Measurements from ENCODE around the gene HOXA5. TPM values are rescaled to one million over a fixed set of nuclear protein-coding genes. Genes with fewer than 3 reads are reported as not detected.
A peak's percentile ranks its signal among the peaks of the same experiment; 100 is the strongest.

HOXA5 gene
- total RNA-seq, 1 experiment from 2014 or later, result not detected

DNA sequence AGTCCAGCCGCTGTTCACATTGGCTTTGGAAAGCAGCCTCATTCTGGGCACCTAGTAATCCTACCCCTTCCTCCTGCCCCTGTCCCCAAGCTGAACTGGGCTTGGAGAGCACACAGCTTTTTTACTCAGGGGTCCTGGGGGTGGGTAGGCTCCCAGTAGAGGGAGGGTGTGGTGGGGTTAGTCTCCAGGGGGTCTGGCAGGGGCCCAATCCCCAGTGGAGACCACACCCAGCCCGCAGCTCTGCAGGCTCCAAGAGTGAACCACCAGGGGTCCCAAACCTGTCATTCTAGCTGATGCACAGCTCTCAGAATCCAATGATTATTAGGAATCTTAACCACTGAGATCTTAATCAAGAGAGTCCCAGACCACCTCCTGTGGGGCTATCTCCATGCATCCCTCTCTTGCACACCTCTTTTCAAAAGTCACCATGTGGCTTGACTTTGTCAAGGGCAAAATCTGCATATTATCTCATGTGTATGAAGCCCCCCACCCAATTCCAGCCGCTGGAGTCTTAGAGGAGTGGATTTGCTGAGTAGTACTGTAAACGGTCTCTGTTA lies 38.9 kb upstream of the HOXA5 start:
- peak; percentile 18 for DNase-seq
- no peak overlapping the region for H2AFZ ChIP-seq (ENCODE audit: low read length)

More for the DNA sequence above, 38.9 kb upstream of the HOXA5 start:
- Histone ChIP-seq H3K23ac (ENCODE audit: insufficient read length, low read depth, low read length) (no peak overlapping the region), H3K23me2 (ENCODE audit: insufficient read length, low read depth, low read length, poor library complexity, severe bottlenecking) (no peaks in the 10 kb centered on the region), H3K4me2 (ENCODE audit: insufficient read depth, insufficient read length, low read length) (no peak overlapping the region), H3K9ac (ENCODE audit: extremely low read depth, insufficient read length, low read length) (no peak overlapping the region), H2BK12ac (ENCODE audit: insufficient read length, low read depth, low read length) (no peak overlapping the region), H3K79me1 (ENCODE audit: insufficient read depth, low read depth, low read length, poor library complexity, severe bottlenecking) (no peaks in the 10 kb centered on the region), H4K20me1 (ENCODE audit: control insufficient read depth, insufficient read depth, insufficient read length) (no peaks in the 10 kb centered on the region), H3K56ac (ENCODE audit: insufficient read length, low read depth, low read length) (no peak overlapping the region), H2BK120ac (ENCODE audit: low read depth, low read length, poor library complexity, severe bottlenecking) (no peak overlapping the region), H4K8ac (replicated peaks; ENCODE audit: insufficient read length, low read depth, low read length) (no peak overlapping the region), H4K5ac (ENCODE audit: insufficient read length, low read depth, low read length) (no peak overlapping the region), H3K4me1 (ENCODE audit: insufficient read depth, low read length) (no peaks in the 10 kb centered on the region), H3K9me3 (ENCODE audit: control insufficient read depth, low read depth, low read length) (no peaks in the 10 kb centered on the region), H3K27ac (ENCODE audit: insufficient read length, low read depth, low read length) (no peak overlapping the region), H2BK15ac (ENCODE audit: low read depth, low read length) (no peak overlapping the region), H3K14ac (ENCODE audit: insufficient read depth, low read length) (no peak overlapping the region), H2BK5ac (ENCODE audit: insufficient read length, low read length) (no peak overlapping the region), H3K4ac (ENCODE audit: low read depth, low read length) (no peak overlapping the region), H2AK5ac (ENCODE audit: insufficient read length, low read length) (no peak overlapping the region), H3K27me3 (ENCODE audit: insufficient read depth, low read length) (peaks cover 96% of the 10 kb centered on the region), H3T11ph (ENCODE audit: low read length) (no peak overlapping the region), H3K18ac (ENCODE audit: insufficient read length, low read depth, low read length) (no peak overlapping the region), H2BK20ac (ENCODE audit: low read depth, low read length, poor library complexity, severe bottlenecking) (no peak overlapping the region), H4K91ac (ENCODE audit: insufficient read length, low read depth, low read length) (no peak overlapping the region), H3K79me2 (ENCODE audit: insufficient read depth, low read length) (no peaks in the 10 kb centered on the region)
- TF ChIP-seq, protein P1, sequence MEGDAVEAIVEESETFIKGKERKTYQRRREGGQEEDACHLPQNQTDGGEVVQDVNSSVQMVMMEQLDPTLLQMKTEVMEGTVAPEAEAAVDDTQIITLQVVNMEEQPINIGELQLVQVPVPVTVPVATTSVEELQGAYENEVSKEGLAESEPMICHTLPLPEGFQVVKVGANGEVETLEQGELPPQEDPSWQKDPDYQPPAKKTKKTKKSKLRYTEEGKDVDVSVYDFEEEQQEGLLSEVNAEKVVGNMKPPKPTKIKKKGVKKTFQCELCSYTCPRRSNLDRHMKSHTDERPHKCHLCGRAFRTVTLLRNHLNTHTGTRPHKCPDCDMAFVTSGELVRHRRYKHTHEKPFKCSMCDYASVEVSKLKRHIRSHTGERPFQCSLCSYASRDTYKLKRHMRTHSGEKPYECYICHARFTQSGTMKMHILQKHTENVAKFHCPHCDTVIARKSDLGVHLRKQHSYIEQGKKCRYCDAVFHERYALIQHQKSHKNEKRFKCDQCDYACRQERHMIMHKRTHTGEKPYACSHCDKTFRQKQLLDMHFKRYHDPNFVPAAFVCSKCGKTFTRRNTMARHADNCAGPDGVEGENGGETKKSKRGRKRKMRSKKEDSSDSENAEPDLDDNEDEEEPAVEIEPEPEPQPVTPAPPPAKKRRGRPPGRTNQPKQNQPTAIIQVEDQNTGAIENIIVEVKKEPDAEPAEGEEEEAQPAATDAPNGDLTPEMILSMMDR (conservative IDR thresholded peaks at IDR 0.05), result no peak
- Mint-ChIP-seq H3K4me1 (peaks cover 9 to 37% of the 10 kb centered on the region in 2 experiments), H3K27me3 (ENCODE audit: low read depth) (peaks cover 100% of the 10 kb centered on the region), H3K9me3 (peaks cover 2 to 25% of the 10 kb centered on the region in 2 experiments; a peak in 2 of 5 replicates), H3K27ac (no peak overlapping the region), H3K36me3 (ENCODE audit: insufficient read depth in 1 of 3, low read depth in 3 of 3) (peaks cover 0 to 2% (median 0%) of the 10 kb centered on the region in 3 experiments; a peak in 4 of 7 replicates), H3K4me3 (no peak overlapping the region)
- WGBS (ENCODE audit: extremely low coverage, insufficient read length, low lambda C conversion rate), result no CpG with 5 or more reads among the region's 4 CpGs

Data from H9 (cell line).